ENCODE data around the gene S100A14. TPM values are rescaled to one million over a fixed set of nuclear protein-coding genes. Genes with fewer than 3 reads are reported as not detected.
"Not testable (repeated sequence)": the region's sequence is repeated elsewhere in the genome, so short reads cannot be mapped to it uniquely, and the experiment has no call there.

Gene S100A14
- total RNA-seq, 2 donors from 2014 or later, result 543 to 565 TPM

- H3K36me3 ChIP-seq, result no peaks in the 10 kb centered on the region
- intact Hi-C loops (cut with DNase I), result loop anchor here (10.0 kb wide), 2 partner anchors 87 to 177 kb away; no protein-coding TSS in a partner anchor
- no peaks in the 10 kb centered on the region for H3K4me1 ChIP-seq
- no peak overlapping the region for H3K9ac ChIP-seq (ENCODE audit: low read depth in 2 of 2, low read length in 2 of 2)
- H3K27ac ChIP-seq, result no peak overlapping the region
- no peak overlapping the region for H3K4me3 ChIP-seq
- no peaks in the 10 kb centered on the region for H3K27me3 ChIP-seq
- TF ChIP-seq, protein P1, sequence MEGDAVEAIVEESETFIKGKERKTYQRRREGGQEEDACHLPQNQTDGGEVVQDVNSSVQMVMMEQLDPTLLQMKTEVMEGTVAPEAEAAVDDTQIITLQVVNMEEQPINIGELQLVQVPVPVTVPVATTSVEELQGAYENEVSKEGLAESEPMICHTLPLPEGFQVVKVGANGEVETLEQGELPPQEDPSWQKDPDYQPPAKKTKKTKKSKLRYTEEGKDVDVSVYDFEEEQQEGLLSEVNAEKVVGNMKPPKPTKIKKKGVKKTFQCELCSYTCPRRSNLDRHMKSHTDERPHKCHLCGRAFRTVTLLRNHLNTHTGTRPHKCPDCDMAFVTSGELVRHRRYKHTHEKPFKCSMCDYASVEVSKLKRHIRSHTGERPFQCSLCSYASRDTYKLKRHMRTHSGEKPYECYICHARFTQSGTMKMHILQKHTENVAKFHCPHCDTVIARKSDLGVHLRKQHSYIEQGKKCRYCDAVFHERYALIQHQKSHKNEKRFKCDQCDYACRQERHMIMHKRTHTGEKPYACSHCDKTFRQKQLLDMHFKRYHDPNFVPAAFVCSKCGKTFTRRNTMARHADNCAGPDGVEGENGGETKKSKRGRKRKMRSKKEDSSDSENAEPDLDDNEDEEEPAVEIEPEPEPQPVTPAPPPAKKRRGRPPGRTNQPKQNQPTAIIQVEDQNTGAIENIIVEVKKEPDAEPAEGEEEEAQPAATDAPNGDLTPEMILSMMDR (IDR thresholded peaks at IDR 0.05), result no peak
- no peaks in the 10 kb centered on the region for H3K9me3 ChIP-seq
- DNase-seq, result peak; percentile 79
Measured at GRCh38 chr1:153577624-153578051, 38.5 kb downstream of the S100A14 start.

GRCh38 chr1:153577138-153577537, 39.0 kb downstream of the S100A14 start:
- Histone ChIP-seq H3K27ac (no peak overlapping the region), H3K4me3 (no peak overlapping the region), H3K4me1 (no peaks in the 10 kb centered on the region), H3K36me3 (no peaks in the 10 kb centered on the region), H3K27me3 (no peaks in the 10 kb centered on the region), H3K9ac (ENCODE audit: low read depth in 2 of 2, low read length in 2 of 2) (no peak overlapping the region), H3K9me3 (no peaks in the 10 kb centered on the region)
- no peak for DNase-seq
- TF ChIP-seq, protein P1 (IDR thresholded peaks at IDR 0.05), result no peak
- intact Hi-C loops (cut with DNase I), result loop anchor here (10.0 kb wide), 2 partner anchors 88 to 178 kb away; no protein-coding TSS in a partner anchor

DNA sequence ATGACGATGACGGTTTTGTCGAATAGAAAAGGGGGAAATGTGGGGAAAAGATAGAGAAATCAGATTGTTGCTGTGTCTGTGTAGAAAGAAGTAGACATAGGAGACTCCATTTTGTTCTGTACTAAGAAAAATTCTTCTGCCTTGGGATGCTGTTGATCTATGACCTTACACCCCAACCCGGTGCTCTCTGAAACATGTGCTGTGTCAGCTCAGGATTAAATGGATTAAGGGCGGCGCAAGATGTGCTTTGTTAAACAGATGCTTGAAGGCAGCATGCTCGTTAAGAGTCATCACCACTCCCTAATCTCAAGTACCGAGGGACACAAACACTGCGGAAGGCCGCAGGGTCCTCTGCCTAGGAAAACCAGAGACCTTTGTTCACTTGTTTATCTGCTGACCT, 40.6 kb downstream of the S100A14 start:
- not testable (repeated sequence) for H3K9me3 ChIP-seq; DNase-seq; H3K4me1 ChIP-seq; H3K36me3 ChIP-seq; H3K4me3 ChIP-seq; H3K27me3 ChIP-seq; H3K27ac ChIP-seq; H3K9ac ChIP-seq (ENCODE audit: low read depth in 2 of 2, low read length in 2 of 2)
- intact Hi-C loops (cut with DNase I), result loop anchor here (10.0 kb wide), 2 partner anchors 89 to 179 kb away; no protein-coding TSS in a partner anchor

GRCh38 chr1:153575081-153575491, 41.0 kb downstream of the S100A14 start:
- H3K36me3 ChIP-seq; H3K27me3 ChIP-seq; DNase-seq; H3K4me3 ChIP-seq; H3K9me3 ChIP-seq; H3K27ac ChIP-seq; H3K4me1 ChIP-seq; H3K9ac ChIP-seq (ENCODE audit: low read depth in 2 of 2, low read length in 2 of 2): not testable (repeated sequence)
- intact Hi-C loops (cut with DNase I), result loop anchor here (10.0 kb wide), 2 partner anchors 90 to 180 kb away; no protein-coding TSS in a partner anchor

DNA sequence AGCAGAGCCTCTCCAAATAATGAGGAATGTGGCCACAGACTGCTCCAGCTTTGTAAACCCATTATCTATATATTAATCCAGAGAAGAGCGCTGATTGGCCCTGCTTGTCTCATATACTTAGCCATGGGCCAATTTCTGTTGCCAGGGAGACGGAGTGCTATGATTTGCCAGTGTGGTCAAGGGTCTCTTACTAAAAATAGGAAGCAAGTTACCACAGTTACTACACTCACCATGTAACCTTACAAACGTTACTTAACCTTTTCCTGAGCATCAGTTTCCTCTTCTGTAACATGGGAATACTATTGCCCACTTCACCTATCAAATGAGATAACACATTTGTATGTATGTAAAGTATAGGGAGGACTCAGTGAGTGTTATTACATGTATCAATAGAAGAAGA, 42.8 kb downstream of the S100A14 start:
- no peak overlapping the region for H3K9ac ChIP-seq (ENCODE audit: low read depth in 2 of 2, low read length in 2 of 2)
- intact Hi-C loops (cut with DNase I), result loop anchor here (5.0 to 10.0 kb wide), 3 partner anchors 49 to 181 kb away; no protein-coding TSS in a partner anchor

DNA sequence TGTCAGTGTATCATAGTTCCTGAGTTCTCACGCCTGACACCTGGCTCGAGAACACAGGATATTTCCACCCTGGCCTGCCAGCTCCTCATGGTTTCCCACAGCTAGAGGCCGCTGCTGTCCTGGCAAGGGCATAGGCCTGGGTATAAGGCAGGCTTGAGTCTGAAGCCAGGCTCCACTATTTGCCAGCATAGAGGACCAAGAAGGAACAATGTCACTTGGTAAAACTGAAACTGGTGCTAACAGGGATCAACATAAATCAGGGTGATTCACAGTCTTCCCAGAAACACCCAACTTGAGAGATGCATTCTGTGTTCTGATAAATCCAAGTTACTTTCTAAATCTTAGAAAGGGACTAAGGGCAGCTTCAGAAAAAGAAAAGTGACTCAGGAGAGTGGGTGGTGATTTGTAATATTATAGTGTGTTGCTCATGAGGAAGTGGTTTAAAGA, 43.5 kb downstream of the S100A14 start:
- TF ChIP-seq, protein P1 (IDR thresholded peaks at IDR 0.05), result peak; percentile 79
- Histone ChIP-seq H3K27me3 (no peaks in the 10 kb centered on the region), H3K4me3 (no peak overlapping the region), H3K4me1 (peaks cover 7% of the 10 kb centered on the region), H3K9me3 (no peaks in the 10 kb centered on the region), H3K36me3 (no peaks in the 10 kb centered on the region), H3K27ac (peak overlapping the region; percentile 23), H3K9ac (ENCODE audit: low read depth in 2 of 2, low read length in 2 of 2) (no peak overlapping the region)
- intact Hi-C loops (cut with DNase I), result loop anchor here (5.0 to 10.0 kb wide), 3 partner anchors 50 to 182 kb away; no protein-coding TSS in a partner anchor
- peak; percentile 92 for DNase-seq

More for the DNA sequence above, 42.8 kb downstream of the S100A14 start:
- Histone ChIP-seq H3K9me3 (no peaks in the 10 kb centered on the region), H3K36me3 (no peaks in the 10 kb centered on the region), H3K27ac (no peak overlapping the region), H3K4me3 (no peak overlapping the region), H3K27me3 (no peaks in the 10 kb centered on the region), H3K4me1 (peaks cover 3% of the 10 kb centered on the region)
- TF ChIP-seq, protein P1 (IDR thresholded peaks at IDR 0.05), result no peak
- no peak for DNase-seq

All from colonic mucosa (tissue), 4 donors.